GM12891 (cell line): Measurements from ENCODE around the gene RBX1.

ENCODE experiments used
- POLR2A ChIP-seq: IDR thresholded peaks from 2 replicates; pipeline ENCODE4 v1.6.1; 2011; ENCODE audit warnings: low read depth, low read length, control low read depth
- POLR2AphosphoS5 ChIP-seq: IDR thresholded peaks from 2 replicates; pipeline ENCODE4 v1.6.1; 2011; ENCODE audit warnings: low read depth, low read length, control low read depth
- POU2F2 ChIP-seq: IDR thresholded peaks from 2 replicates; pipeline ENCODE4 v1.6.1; 2011; ENCODE audit warnings: low read depth, mild to moderate bottlenecking, control low read depth, low read length, moderate library complexity
- SPI1 ChIP-seq: IDR thresholded peaks from 2 replicates; pipeline ENCODE4 v1.6.1; 2011; ENCODE audit warnings: low read depth, low read length, control low read depth
- TAF1 ChIP-seq: IDR thresholded peaks from 2 replicates; pipeline ENCODE4 v1.6.1; 2011; ENCODE audit warnings: low read depth, low read length, control low read depth

- TF ChIP-seq POLR2A, result no peak
- no peak for TF ChIP-seq POLR2AphosphoS5
- no peak for TF ChIP-seq TAF1
- TF ChIP-seq SPI1, result no peak
- no peak for TF ChIP-seq POU2F2
Observed at GRCh38 chr22:40928657-40929056, 22.5 kb upstream of the RBX1 start.
